ENCODE results near the gene NAV2.

Gene NAV2

DNA sequence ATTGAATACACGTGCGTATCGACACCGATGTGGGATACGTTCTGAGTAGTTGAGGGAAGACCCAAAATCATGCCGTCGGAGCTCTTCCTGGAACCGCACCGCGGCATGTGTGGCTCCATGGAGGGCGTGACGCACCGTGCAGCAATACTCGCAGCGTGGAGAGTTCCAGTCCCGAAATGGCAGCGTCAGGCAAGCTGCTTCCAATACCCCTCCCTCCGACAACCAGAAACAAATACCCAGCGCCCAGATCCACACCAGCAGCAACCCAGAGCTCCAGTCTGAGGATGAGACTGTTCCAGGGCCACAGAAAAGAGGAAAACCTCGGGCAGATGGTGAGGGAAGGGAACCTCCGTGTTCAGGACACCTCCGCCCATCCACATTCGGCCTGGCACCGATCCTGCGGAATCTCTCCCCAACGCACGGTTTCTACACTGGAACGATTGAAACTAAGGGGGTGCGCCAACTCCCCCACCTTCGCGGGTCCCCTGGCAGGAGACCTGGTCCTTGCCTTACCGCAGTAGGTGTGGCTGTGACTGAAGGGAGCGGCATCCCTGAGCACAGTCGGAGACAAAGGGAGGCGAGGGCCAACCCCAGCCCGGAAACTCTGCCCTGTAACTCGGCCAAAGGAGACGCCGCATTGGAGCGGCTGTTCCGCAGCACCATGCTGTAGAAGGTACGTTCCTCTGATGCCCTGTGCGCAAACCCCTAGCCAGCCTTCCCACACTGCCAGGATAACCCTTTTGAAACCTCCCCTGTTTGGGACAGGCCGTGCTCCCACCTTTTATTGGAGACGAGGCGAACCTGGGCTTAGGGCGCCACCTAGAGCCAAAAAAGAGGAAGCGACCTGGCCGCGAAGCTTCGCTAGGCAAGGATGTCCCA, 419.4 kb downstream of the NAV2 start:
- peak; percentile 30 to 63 for DNase-seq

- DNase-seq, result no peak
Measured at GRCh38 chr11:20132667-20133039, 420.0 kb downstream of the NAV2 start.

DNA sequence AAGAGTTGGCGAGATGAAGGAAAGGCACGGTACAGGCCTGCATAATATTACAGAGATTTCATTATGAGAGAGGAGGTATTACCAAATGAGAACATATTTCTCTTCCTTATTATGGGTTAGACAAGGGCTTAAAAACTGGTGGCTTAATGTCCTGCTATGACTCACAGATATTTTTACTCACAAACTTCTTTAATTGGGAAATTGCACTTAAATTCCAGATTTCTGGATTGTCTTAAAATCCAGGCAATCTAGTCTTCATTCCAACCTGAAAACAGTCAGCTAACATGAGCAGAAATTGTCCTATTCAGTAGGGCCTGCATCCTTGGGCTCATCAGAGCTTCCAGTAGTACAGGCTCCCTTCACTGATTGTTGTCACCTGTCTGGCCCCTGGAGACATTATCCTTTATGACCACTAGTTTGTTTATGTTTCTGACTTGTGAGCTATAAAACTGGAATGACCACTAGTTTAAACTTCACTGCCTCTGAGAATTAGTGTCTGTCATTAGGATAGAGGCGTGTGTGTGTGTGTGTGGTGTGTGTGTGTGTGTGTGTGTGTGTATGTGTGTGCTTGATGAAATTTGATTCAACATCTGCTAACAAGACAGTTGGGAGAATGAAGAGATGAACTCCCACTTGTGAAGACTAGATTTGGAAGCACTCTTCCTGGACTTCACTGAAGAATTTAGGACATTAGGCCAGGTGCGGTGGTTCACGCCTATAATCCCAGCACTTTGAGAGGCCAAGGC, 422.5 kb downstream of the NAV2 start:
- DNase-seq, result no peak

DNA sequence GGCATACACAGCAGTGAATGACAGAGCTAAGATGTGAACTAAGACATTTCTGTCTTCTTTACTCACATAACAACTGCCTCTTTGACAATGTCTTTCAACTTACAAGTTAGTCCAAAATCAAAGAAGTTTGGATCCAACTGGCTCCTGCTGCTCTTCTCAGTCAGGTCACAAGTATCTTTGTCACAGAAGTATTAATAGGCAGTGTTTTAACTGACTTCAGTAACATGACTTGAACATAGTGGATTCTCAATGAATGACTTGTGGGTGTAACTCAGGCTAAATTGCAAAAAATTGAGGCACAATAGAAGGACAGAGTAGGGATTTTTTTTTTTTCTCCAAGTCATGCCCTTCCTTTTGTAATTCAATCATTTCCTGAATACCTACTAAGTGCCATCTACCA, 425.0 kb downstream of the NAV2 start:
- DNase-seq, result no peak

DNA sequence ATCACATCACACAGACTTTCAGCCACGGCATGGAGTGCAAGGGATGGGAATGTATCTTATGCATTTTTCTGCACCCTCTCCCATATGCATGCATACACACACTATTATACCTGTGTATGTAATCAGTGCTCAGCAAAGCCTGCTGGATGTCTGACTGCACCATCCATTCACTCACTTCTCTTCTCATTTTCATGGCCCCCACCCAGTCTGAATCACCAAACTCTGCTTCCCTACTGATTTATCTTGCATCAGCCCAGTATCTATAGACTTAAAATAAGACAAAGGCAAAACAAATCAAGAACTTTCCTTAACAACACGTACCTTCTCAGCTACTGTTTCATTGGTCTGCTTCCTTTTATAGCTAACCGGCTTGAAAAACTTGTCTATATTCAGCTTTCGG, 426.1 kb downstream of the NAV2 start:
- no peak for DNase-seq

GRCh38 chr11:20154381-20154780, 441.7 kb downstream of the NAV2 start:
- DNase-seq, result no peak

- DNase-seq, result no peak
Measured at GRCh38 chr11:20155683-20156279, 443.1 kb downstream of the NAV2 start.

- no peak for DNase-seq
Measured at GRCh38 chr11:20156280-20156875, 443.7 kb downstream of the NAV2 start.

DNA sequence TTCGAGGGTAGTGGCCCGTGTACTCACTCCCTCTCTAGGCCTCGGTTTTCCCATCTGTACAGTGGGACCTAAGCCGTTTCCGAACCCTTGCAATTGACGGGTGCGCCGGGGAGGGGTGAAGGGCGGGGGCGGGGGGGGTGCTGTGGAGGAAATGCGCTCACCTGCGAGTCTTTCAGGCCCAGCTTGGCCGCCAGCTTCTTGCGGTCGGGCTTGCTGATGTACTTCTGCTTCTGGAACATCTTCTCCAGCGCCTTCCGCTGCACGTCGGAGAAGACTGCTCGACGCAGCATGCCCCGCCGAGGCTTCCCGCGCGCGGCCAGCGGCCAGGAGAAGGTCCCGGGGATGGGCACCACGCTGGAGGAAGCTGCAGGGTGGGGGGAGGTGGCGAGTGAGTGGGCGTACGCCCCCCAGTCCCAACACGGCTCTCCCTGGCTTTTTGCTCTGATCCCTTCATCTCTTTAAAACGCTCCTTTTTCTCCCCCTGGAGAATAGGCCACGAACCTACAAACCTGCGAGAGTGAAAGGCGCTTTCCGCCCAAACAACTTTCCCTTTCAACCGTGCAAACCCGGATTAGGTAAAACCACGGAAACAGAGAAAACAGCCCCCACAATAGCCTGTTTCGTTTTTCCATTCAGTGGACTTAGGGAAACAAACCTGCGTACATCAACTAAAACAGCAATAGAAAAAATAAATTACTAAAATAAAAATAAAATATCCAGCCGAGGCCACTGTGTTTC, 444.4 kb downstream of the NAV2 start:
- DNase-seq, result no peak

- no peak for DNase-seq
Measured at GRCh38 chr11:20157728-20158127, 445.1 kb downstream of the NAV2 start.

GRCh38 chr11:20158597-20159257, 446.1 kb downstream of the NAV2 start:
- DNase-seq, result no peak

GRCh38 chr11:20159466-20160381, 447.1 kb downstream of the NAV2 start:
- no peak for DNase-seq

DNA sequence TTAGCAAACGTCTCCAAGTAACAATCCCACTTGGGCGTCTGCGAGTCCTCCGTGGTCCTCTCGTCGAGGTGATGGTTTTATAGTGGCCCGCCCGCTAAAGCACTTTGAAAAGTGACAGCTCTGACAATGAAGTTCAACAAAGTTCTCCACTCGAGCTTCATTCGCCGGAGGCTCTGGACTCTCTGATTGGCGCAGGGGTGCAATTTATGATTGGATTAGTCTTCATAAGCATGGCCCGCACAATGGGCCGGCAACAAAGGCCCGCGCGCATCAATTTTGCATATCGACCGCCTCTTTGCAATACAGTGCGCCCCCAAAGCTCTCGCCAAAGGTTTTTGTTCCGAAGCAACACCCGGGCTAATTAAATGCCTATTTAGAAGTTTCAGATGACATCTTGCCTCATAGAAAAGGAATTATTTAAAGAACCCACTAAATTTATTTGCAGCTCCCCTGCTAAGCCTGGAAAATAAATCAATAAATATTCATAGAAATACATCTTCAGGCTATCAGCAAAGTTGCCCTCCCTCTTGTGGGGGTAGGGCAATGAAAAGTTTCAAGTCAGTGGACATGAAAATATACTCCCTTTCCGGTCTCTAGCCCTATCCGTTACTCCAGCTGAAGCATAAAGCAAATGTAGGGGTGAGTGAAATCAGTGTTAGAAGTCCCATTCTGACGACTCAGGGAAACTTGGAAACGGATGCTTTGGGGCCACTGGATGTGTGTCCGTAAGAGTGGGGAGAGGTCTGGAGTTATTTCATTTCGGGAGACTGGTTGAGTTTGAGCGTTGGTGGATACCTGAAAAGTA, 448.0 kb downstream of the NAV2 start, which contains the start of gene DBX1:
DBX1 (minus strand) TSS at position 51 of the 805 bp plus-strand sequence. CDS start 151 bp downstream, outside the sequence.
- no peak for DNase-seq

- DNase-seq, result peak in 1 of 2 experiments; percentile 10
Measured at GRCh38 chr11:20161230-20161918, 448.7 kb downstream of the NAV2 start.

GRCh38 chr11:20161923-20162744, 449.5 kb downstream of the NAV2 start:
- DNase-seq, result no peak

DNA sequence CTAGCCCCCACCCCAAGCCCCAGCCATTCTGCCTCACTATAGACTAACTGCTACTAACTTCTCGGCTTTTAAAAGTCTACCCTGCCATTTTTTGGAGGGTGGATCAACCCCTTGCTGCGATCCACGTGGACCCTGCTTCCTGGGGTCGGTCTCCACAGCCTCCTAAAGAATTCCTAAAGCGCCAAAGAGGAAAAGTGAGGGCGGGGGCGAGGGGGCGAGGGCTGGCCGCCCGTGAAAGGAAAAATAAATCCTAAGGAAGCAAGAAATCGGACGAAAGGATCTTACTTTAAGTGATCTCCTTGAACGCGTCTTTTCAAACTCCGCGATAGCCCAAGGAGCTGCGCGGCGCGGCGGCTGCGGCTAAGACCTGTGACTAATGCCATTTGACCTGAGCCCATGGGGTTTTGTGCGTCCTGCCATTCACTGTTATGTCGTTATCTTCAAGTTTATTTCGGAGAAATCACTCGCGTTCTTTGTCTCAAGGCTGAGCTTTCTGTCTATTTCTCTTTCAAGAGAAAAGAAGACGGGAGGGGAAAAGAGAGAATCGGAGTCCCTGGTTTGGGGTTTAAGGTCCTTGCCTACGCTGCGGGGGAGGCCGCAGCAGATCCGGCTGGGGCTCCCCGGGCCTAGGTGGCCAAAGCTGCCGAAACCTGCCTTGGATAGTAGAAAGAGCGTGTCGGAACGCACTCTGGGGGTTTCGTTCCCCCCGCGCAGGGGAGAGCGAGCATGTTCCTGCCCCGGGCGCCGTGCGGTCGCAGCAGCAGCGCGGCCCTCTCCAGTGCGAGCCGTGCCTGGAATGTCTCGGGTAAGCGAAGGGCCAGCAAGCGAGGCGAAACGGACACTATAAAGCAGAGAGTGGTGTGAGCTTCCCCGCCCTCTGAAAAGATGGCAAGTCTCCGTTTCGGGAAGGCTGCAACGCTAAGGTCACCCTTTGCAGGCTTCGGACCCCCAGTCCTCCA, 450.5 kb downstream of the NAV2 start:
- DNase-seq, result no peak

Data from NCI-H2081 (cell line).